Suprapubic skin (tissue), 3 donors: ENCODE results near the gene ARHGAP42.

Source experiments
- CTCF ChIP-seq, 2 donors: fragments of 200-600 bp in 1 of 2; fragments of 450-650 bp in 1 of 2; sonication (generic) in 1 of 2; IDR thresholded peaks; one replicate each; pipeline ENCODE4 v1.5.1; 2016 to 2019; ENCODE audit warnings: antibody characterized with exemption in 2 of 2, mild to moderate bottlenecking in 1 of 2, moderate library complexity in 1 of 2
- EP300 ChIP-seq: sonication (generic); formaldehyde crosslinking; IDR thresholded peaks from one replicate; pipeline ENCODE4 v1.6.1; 2017; ENCODE audit warnings: antibody characterized with exemption

GRCh38 chr11:100972046-100972445 is 285.0 kb downstream of the ARHGAP42 start:
- TF ChIP-seq CTCF (IDR thresholded peaks at IDR 0.05) (no peak), EP300 (no peak)
